Measurements from ENCODE around the gene DENND2C.

GRCh38 chr1:114554577-114554976 lies 115.3 kb downstream of the DENND2C start:
- TF ChIP-seq CTCF (IDR thresholded peaks at IDR 0.05; ENCODE audit: poor library complexity, severe bottlenecking): no peak
- no peak for TF ChIP-seq EZH2 (IDR thresholded peaks at IDR 0.05; ENCODE audit: borderline replicate concordance, insufficient read depth, low read length, poor library complexity, severe bottlenecking)
- TF ChIP-seq RAD21 (conservative IDR thresholded peaks at IDR 0.05): no peak
- TF ChIP-seq EP300 (conservative IDR thresholded peaks at IDR 0.05; ENCODE audit: poor library complexity, severe bottlenecking): no peak
- TF ChIP-seq POLR2AphosphoS5 (IDR thresholded peaks at IDR 0.05): no peak
